NCI-H1105 (cell line): Measurements from ENCODE around the gene HSD17B14.
A peak's percentile ranks its signal among the peaks of the same experiment; 100 is the strongest.
"Not testable (repeated sequence)": the region's sequence is repeated elsewhere in the genome, so short reads cannot be mapped to it uniquely, and the experiment has no call there.

Source experiments
- DNase-seq: peaks from one replicate; lab custom pipeline; 2025; lab: John Stamatoyannopoulos, UW

The HSD17B14 gene

GRCh38 chr19:48867123-48867745 is 30.9 kb upstream of the HSD17B14 start:
- no peak for DNase-seq

- DNase-seq = no peak
These were observed 30.4 kb upstream of the HSD17B14 start for GRCh38 chr19:48866692-48867091.

- no peak for DNase-seq
These were observed 26.5 kb upstream of the HSD17B14 start for GRCh38 chr19:48862827-48863226.

GRCh38 chr19:48861313-48861712 is 25.0 kb upstream of the HSD17B14 start:
- no peak for DNase-seq

GRCh38 chr19:48859711-48860572 is 23.7 kb upstream of the HSD17B14 start:
- no peak for DNase-seq

GRCh38 chr19:48858984-48859710 is 22.9 kb upstream of the HSD17B14 start:
- no peak for DNase-seq

- no peak for DNase-seq
These were observed 20.6 kb upstream of the HSD17B14 start for GRCh38 chr19:48856921-48857320.

- no peak for DNase-seq
These were observed 17.8 kb upstream of the HSD17B14 start for GRCh38 chr19:48854103-48854502.

- DNase-seq = no peak
These were observed 17.2 kb upstream of the HSD17B14 start for GRCh38 chr19:48853483-48853882.

- DNase-seq = no peak
These were observed 16.0 kb upstream of the HSD17B14 start for GRCh38 chr19:48852292-48852691.

GRCh38 chr19:48846659-48847058 is 10.4 kb upstream of the HSD17B14 start:
- DNase-seq = not testable (repeated sequence)

- DNase-seq = no peak
These were observed 9.1 kb upstream of the HSD17B14 start for GRCh38 chr19:48845384-48845783.

GRCh38 chr19:48844472-48844871 is 8.2 kb upstream of the HSD17B14 start:
- no peak for DNase-seq

- DNase-seq = peak; percentile 41
These were observed 6.5 kb upstream of the HSD17B14 start for GRCh38 chr19:48842789-48843162.

GRCh38 chr19:48841571-48841970 is 5.3 kb upstream of the HSD17B14 start:
- DNase-seq = no peak

GRCh38 chr19:48841047-48841446 is 4.8 kb upstream of the HSD17B14 start:
- DNase-seq = no peak

- DNase-seq = no peak
These were observed 1.4 kb upstream of the HSD17B14 start for GRCh38 chr19:48837687-48838086.

GRCh38 chr19:48837051-48837524 is 797 bp upstream of the HSD17B14 start:
- peak; percentile 90 for DNase-seq

- peak; percentile 90 for DNase-seq
These were observed 580 bp downstream of the HSD17B14 start for GRCh38 chr19:48835734-48836088.

GRCh38 chr19:48833977-48834376 is 2.3 kb downstream of the HSD17B14 start:
- DNase-seq = no peak

GRCh38 chr19:48833049-48833448 is 3.2 kb downstream of the HSD17B14 start:
- no peak for DNase-seq

GRCh38 chr19:48830965-48831364 is 5.3 kb downstream of the HSD17B14 start:
- no peak for DNase-seq

GRCh38 chr19:48830088-48830487 is 6.2 kb downstream of the HSD17B14 start:
- no peak for DNase-seq
